GM12891 (cell line): ENCODE results near the gene PHF8.

Experiments used
- PAX5 ChIP-seq: IDR thresholded peaks from 2 replicates; pipeline ENCODE4 v1.6.1; 2011; ENCODE audit warnings: low read length, moderate library complexity, mild to moderate bottlenecking; ENCODE audit not compliant: insufficient read depth, severe bottlenecking
- POLR2A ChIP-seq: IDR thresholded peaks from 2 replicates; pipeline ENCODE4 v1.6.1; 2011; ENCODE audit warnings: low read depth, low read length, control low read depth
- POLR2AphosphoS5 ChIP-seq: IDR thresholded peaks from 2 replicates; pipeline ENCODE4 v1.6.1; 2011; ENCODE audit warnings: low read depth, low read length, control low read depth
- SPI1 ChIP-seq: IDR thresholded peaks from 2 replicates; pipeline ENCODE4 v1.6.1; 2011; ENCODE audit warnings: low read depth, low read length, control low read depth
- TAF1 ChIP-seq: IDR thresholded peaks from 2 replicates; pipeline ENCODE4 v1.6.1; 2011; ENCODE audit warnings: low read depth, low read length, control low read depth

GRCh38 chrX:53997724-53998123, 46.5 kb downstream of the PHF8 start:
- no peak for TF ChIP-seq POLR2A
- TF ChIP-seq POLR2AphosphoS5 = no peak
- TF ChIP-seq TAF1 = no peak
- no peak for TF ChIP-seq SPI1
- TF ChIP-seq PAX5 = no peak
